Cardiac muscle cell (in vitro differentiated cells and primary cell): ENCODE measurements around the gene CCT4. TPM values are rescaled to one million over a fixed set of nuclear protein-coding genes. Genes with fewer than 3 reads are reported as not detected.
"Not testable (repeated sequence)": the region's sequence is repeated elsewhere in the genome, so short reads cannot be mapped to it uniquely, and the experiment has no call there.

ENCODE experiments used
- DNase-seq, 2 donors: peaks; one replicate each; pipeline versions ENCODE4 v3.0.0 to v3.0.0-alpha.2; 2010 to 2017; ENCODE audit warnings: low read depth in 1 of 2, low spot score in 1 of 2
- H3K27ac ChIP-seq: fragments of 200-600 bp; sonication (generic); 2 replicates; pipeline ENCODE4 v1.5.1; 2016
- H3K27me3 ChIP-seq: fragments of 200-600 bp; sonication (generic); 2 replicates; pipeline ENCODE4 v1.6.0; 2016; ENCODE audit warnings: control low read depth
- H3K36me3 ChIP-seq: fragments of 200-600 bp; sonication (generic); 2 replicates; pipeline ENCODE4 v1.5.1; 2016; ENCODE audit warnings: control low read depth
- H3K4me1 ChIP-seq: fragments of 200-600 bp; sonication (generic); 2 replicates; pipeline ENCODE4 v1.8.1; 2017; ENCODE audit warnings: low read depth, mild to moderate bottlenecking, mixed run types
- H3K4me3 ChIP-seq: fragments of 200-600 bp; sonication (generic); 2 replicates; pipeline ENCODE4 v1.5.1; 2016; ENCODE audit warnings: mild to moderate bottlenecking
- H3K9me3 ChIP-seq: fragments of 200-600 bp; sonication (generic); 2 replicates; pipeline ENCODE4 v1.5.1; 2017; ENCODE audit warnings: low read depth, mild to moderate bottlenecking, control low read depth
- polyA plus RNA-seq: library from polyadenylated mRNA; unstranded; fragments of >200 nt; fragmentation: Nextera tagmentation; extraction: Ambion mirVana; gene quantifications from 2 replicates; pipeline ENCODE4 v1.2.1, GENCODE V29; 2016
- total RNA-seq: library from RNA; depleted of rRNA; stranded (reverse); fragments of >200 nt; gene quantifications from 2 replicates; pipeline ENCODE4 v1.2.3, GENCODE V29; 2016
- TF ChIP-seq, protein P1 (sequence below): IDR thresholded peaks from 2 replicates; pipeline ENCODE4 v1.5.1; 2012; ENCODE audit warnings: low read depth, mild to moderate bottlenecking, low read length

The CCT4 gene
- total and polyA plus RNA-seq, 2 experiments from 2014 or later = 125 to 184 TPM

GRCh38 chr2:61854564-61855317 lies 33.7 kb downstream of the CCT4 start:
- Histone ChIP-seq H3K36me3 (no peaks in the 10 kb centered on the region), H3K4me3 (peak overlapping the region; percentile 65), H3K9me3 (no peaks in the 10 kb centered on the region), H3K4me1 (no peaks in the 10 kb centered on the region), H3K27ac (peak overlapping the region; percentile 34), H3K27me3 (no peaks in the 10 kb centered on the region)
- TF ChIP-seq, protein P1, sequence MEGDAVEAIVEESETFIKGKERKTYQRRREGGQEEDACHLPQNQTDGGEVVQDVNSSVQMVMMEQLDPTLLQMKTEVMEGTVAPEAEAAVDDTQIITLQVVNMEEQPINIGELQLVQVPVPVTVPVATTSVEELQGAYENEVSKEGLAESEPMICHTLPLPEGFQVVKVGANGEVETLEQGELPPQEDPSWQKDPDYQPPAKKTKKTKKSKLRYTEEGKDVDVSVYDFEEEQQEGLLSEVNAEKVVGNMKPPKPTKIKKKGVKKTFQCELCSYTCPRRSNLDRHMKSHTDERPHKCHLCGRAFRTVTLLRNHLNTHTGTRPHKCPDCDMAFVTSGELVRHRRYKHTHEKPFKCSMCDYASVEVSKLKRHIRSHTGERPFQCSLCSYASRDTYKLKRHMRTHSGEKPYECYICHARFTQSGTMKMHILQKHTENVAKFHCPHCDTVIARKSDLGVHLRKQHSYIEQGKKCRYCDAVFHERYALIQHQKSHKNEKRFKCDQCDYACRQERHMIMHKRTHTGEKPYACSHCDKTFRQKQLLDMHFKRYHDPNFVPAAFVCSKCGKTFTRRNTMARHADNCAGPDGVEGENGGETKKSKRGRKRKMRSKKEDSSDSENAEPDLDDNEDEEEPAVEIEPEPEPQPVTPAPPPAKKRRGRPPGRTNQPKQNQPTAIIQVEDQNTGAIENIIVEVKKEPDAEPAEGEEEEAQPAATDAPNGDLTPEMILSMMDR = no peak
- DNase-seq = peak; percentile 97 to 98

DNA sequence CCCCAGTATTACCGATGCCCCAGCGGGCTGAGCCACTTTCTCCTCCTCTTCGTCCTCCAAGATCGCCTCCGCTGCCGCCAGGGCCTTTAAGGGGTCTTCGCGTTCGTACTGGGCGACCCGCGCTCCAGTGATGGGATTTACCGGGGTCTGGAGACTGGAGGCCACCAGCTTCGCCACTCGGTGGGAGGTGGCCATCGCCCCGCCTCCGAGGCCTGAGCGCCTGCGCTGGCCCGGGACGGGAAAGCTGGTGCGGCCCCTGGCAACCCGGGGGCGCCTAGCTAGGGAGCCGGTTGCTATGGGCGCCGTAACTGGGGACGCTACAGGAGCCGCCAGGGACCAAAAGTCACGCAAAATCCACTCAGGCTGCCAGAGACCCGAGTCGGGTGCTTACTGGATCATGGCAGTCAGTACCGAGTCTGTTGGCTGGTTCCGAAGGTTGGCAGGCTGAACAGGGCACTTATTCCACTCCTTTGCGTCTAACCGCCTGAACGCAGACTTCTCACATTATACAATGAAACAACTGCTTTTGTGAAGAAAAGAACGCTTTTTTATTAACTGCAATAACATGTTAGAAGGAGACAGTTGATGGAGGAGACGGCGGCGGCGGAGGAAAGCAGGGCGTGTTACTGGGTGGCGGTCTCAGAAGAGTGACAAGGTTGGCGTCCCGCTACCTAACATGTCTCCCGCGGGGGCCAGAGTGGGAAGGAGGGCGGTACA lies 34.5 kb downstream of the CCT4 start, which contains the start of gene FAM161A:
TSS of gene FAM161A (minus strand) at position 214 of the 717 bp plus-strand sequence. CDS start at position 195, 19 bp downstream.
- Histone ChIP-seq H3K9me3 (no peaks in the 10 kb centered on the region), H3K27me3 (no peaks in the 10 kb centered on the region), H3K4me3 (peak within 1 kb of the TSS; percentile 65), H3K27ac (peak within 1 kb of the TSS; percentile 34), H3K4me1 (no peaks in the 10 kb centered on the region), H3K36me3 (no peaks in the 10 kb centered on the region)
- TF ChIP-seq, protein P1 = no peak
- DNase-seq = peak; percentile 91 to 96

GRCh38 chr2:61853086-61853846 lies 35.2 kb downstream of the CCT4 start:
- no peaks in the 10 kb centered on the region for H3K4me1 ChIP-seq
- H3K9me3 ChIP-seq = no peaks in the 10 kb centered on the region
- peak overlapping the region; percentile 7 for H3K27ac ChIP-seq
- peak overlapping the region; percentile 65 for H3K4me3 ChIP-seq
- TF ChIP-seq, protein P1 = no peak
- DNase-seq = no peak
- no peaks in the 10 kb centered on the region for H3K27me3 ChIP-seq
- H3K36me3 ChIP-seq = no peaks in the 10 kb centered on the region

- H3K36me3 ChIP-seq, H3K27me3 ChIP-seq, DNase-seq, H3K4me3 ChIP-seq, H3K9me3 ChIP-seq, H3K27ac ChIP-seq, H3K4me1 ChIP-seq: not testable (repeated sequence)
These were observed 37.2 kb downstream of the CCT4 start for GRCh38 chr2:61851270-61851669.

DNA sequence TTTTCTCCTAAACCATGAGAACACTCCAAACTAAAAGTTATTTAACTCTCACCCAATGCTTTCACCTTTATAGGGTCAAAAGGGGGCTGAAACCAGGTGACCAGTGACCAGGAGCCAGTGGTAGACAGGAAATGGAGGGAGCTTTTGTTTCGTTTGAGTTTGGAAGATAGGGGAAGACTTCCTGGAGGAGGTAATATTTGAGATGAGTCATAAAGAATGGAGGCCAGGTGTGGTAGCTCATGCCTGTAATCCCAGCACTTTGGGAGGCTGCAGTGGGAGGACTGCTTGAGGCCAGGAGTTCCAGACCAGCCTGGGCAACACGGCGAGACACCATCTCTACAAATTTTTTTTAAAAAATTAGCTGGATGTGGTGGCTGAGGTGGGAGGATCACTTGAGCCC lies 43.1 kb downstream of the CCT4 start:
- Histone ChIP-seq H3K4me1 (no peaks in the 10 kb centered on the region), H3K27ac (no peak overlapping the region), H3K36me3 (no peaks in the 10 kb centered on the region), H3K27me3 (no peaks in the 10 kb centered on the region), H3K9me3 (no peaks in the 10 kb centered on the region), H3K4me3 (no peak overlapping the region)
- no peak for DNase-seq
- TF ChIP-seq, protein P1 = no peak
